T-helper 9 cell (primary cell): ENCODE measurements around the gene JMJD4.
A peak's percentile ranks its signal among the peaks of the same experiment; 100 is the strongest.

Experiments
- DNase-seq: peaks from one replicate; pipeline ENCODE4 v3.0.0-alpha.2; 2020

Gene JMJD4

GRCh38 chr1:227768125-227768439, 33.0 kb upstream of the JMJD4 start:
- DNase-seq: no peak

- no peak for DNase-seq
Measured at GRCh38 chr1:227767401-227768124, 32.5 kb upstream of the JMJD4 start.

DNA sequence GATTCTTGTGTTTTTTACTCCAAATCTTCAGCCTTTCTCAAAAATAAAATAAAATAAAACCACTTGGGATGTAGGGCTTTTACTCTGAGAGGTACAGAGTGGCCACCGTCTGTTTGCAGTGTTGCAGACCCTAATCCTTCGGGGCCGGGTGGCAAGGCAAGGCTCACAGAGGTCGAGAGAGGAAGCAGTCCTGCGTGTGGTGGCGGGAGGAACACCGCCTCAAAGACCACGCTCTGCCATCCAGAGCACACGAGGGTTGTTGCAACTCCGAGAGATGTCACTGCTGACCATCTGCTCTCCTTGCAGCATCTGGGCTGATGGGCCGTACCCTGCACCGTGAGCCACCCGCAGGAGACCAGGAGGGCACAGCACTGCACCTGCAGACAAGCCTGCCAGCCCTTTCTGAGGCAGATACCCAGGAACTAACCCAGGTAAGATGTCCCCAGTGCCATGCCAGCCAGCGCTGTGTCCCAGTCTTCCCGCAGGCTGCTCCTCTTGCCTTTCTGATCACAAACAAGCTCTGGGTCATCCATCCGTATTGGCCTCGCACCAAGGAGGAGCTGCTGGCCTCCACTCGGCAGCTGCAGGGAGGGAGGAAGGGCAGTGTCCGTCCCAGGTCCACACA, 31.7 kb upstream of the JMJD4 start:
- no peak for DNase-seq

- peak; percentile 61 for DNase-seq
Measured at GRCh38 chr1:227766015-227766634, 31.0 kb upstream of the JMJD4 start.

DNA sequence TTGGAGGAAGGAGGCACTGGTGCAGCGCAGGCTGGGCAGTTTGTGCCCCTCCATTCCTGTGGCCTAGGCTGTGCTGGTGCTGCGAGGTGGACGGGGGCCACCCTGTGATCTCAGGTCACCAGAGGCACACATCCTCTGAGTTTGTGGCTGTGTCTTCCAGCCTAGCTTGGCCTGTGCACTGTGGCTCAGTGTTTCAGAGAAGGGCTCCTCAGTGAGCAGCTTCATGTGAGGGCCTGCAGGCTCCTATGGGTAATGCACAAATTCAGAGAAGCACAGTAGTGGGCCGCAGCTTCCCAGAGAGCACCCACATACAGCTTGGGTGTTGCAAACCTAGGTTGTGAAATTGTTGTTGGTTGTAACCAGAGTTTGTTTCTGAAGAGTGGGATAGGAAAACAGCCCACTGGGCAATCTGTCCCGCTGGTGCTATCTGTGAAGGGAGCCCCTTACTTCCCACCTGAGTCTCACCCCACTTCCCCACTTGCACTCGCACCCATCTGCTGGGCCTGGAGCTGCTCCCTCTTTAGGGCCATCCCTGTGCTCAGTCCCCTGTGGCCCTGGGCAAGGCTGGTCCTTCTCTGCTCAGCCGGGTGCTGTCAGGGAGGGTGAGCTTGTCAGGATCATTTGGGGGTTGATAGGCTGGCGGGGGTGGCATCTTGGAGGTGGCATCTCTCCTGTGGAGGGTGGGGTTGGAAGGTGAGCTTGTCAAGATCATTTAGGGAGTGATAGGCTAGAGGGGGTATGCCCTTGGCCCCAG, 30.3 kb upstream of the JMJD4 start:
- DNase-seq: no peak

DNA sequence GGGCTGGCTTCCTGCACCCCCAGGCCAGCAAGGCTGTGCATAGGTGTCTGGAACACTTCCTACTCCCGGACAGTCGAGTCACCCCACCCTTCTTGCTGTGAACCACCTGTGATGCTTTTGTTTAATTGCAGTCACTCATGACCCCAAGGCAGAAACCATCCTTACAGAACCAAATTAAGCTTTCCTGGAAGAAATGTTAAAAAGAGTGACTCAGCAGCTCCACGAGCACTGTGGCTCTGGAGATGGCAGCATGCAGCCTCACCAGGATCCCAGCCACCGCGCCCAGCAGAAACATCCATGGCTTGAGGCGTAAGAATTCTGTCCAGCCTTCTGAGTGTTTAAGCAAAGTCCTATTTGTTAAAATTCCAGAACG, 28.9 kb upstream of the JMJD4 start:
- no peak for DNase-seq

- DNase-seq: no peak
Measured at GRCh38 chr1:227763246-227764018, 28.3 kb upstream of the JMJD4 start.

- peak; percentile 80 for DNase-seq
Measured at GRCh38 chr1:227762231-227762911, 27.3 kb upstream of the JMJD4 start.

GRCh38 chr1:227761621-227762230, 26.6 kb upstream of the JMJD4 start:
- no peak for DNase-seq

GRCh38 chr1:227760377-227760776, 25.3 kb upstream of the JMJD4 start:
- DNase-seq: no peak

- DNase-seq: no peak
Measured at GRCh38 chr1:227759341-227760300, 24.5 kb upstream of the JMJD4 start.

DNA sequence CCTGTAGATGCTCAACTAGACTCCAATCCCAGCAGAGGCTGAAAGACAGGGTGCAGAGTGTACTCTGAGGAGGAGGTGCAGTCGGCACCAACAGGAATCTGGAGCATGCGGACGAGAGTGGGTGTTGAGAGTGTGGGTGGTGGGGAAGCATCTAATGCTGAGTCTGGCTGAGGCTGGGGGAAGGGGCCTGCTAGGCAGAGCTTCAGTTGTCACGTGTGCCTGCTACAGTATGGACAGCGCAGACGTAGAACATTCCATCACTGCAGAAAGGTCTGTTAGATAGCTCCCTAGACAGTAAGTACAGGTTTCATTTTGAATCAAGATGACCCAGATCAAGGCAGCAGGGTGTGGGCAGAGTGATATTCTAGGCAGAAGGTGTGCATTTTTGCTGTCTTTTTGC, 23.3 kb upstream of the JMJD4 start:
- no peak for DNase-seq

DNA sequence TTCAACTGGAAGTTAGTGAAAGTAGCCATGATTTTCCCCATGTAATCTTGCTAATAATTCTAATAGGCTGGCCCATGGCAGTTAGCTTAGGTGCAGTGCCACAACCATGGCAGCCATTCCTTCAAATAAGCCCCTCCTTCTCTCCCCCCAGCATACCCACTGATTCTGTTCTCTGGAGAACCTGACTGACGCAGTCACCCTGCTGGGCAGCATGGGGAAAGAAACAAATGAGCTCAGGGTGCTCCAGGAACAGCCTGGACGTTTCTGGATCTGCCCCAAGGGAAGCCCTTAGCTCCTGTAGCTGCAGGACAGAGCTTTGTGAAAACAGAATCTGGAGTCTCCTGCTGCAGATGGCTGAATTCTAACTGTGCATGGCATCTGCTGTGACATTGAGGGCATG, 22.7 kb upstream of the JMJD4 start:
- DNase-seq: no peak

GRCh38 chr1:227756172-227756959, 21.3 kb upstream of the JMJD4 start:
- DNase-seq: no peak

GRCh38 chr1:227754958-227755357, 19.9 kb upstream of the JMJD4 start:
- no peak for DNase-seq

- no peak for DNase-seq
Measured at GRCh38 chr1:227753999-227754711, 19.1 kb upstream of the JMJD4 start.

DNA sequence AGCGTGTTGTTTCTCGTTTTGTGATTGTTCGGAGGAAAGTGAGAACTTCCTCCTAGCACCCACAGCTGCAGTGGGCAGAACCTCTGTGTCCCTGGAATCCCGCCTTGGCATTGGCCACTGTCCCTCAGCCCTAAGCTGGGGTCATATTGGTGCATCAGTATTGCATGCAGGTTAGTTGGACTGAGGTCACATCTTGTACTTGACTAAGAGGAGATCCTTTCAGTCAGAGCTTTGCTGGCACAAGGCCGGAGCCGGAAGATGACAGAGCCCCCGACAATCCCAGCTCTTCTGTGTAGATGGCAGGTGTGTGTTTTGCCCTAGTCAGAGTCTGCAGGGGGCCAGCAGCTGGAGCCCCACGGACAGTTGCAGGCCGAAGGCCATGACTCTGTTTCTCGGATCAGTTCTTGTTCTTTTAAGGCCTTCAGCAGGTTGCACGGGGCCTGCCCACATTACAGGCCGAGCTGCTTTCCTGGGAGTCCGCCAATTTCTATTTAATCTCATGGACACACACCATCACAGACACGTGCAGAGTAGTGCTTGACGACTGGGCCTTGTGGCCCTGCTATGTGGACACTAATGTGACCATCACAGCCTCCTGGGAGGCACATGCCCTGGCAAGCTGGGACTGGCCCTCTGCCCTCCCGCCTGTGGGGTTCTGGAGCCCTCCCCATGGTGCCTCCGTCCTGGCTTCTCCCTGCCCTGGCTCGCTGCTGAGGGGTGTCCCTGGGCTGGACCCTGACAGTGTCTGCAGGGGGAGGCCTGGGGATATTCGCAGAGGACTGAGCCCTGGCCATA, 15.0 kb upstream of the JMJD4 start:
- no peak for DNase-seq

- no peak for DNase-seq
Measured at GRCh38 chr1:227749225-227749624, 14.1 kb upstream of the JMJD4 start.
